GM12878 (cell line): ENCODE results near the gene ASIC3. TPM values are rescaled to one million over a fixed set of nuclear protein-coding genes. Genes with fewer than 3 reads are reported as not detected.

Experiments used
- ATF7 ChIP-seq: fragments of 450-650 bp; IDR thresholded peaks from 2 replicates; pipeline ENCODE4 v1.6.1; 2016; ENCODE audit warnings: low read depth, mild to moderate bottlenecking
- BCL3 ChIP-seq: IDR thresholded peaks from 2 replicates; pipeline ENCODE4 v1.6.1; 2011; ENCODE audit warnings: borderline replicate concordance, low read depth, mild to moderate bottlenecking, moderate library complexity, low read length; ENCODE audit not compliant: insufficient read depth, poor library complexity, severe bottlenecking
- BCLAF1 ChIP-seq: fragments of 450-650 bp; IDR thresholded peaks from 2 replicates; pipeline ENCODE4 v1.6.1; 2017; ENCODE audit warnings: antibody characterized with exemption, mild to moderate bottlenecking, moderate library complexity
- CBX3 ChIP-seq: fragments of 200-600 bp; sonication (generic); IDR thresholded peaks from 2 replicates; pipeline ENCODE4 v1.6.1; 2016; ENCODE audit warnings: low read depth, borderline replicate concordance
- CBX5 ChIP-seq: sonication (generic); IDR thresholded peaks from 2 replicates; pipeline ENCODE4 v1.6.1; 2016; ENCODE audit warnings: low read depth, moderate library complexity, mild to moderate bottlenecking, inconsistent platforms
- CHD4 ChIP-seq: fragments of 200-600 bp; sonication (generic); IDR thresholded peaks from 2 replicates; pipeline ENCODE4 v1.6.1; 2016; ENCODE audit warnings: mild to moderate bottlenecking
- EED ChIP-seq: sonication (generic); IDR thresholded peaks from 2 replicates; pipeline ENCODE4 v1.6.1; 2016; ENCODE audit warnings: antibody characterized with exemption, low read depth
- EP300 ChIP-seq, 2 experiments: fragments of 150-350 bp in 1 of 2; IDR thresholded peaks; 2 replicates each; pipeline ENCODE4 v1.6.1; 2011 to 2012; ENCODE audit warnings: low read depth in 2 of 2, low read length in 2 of 2, borderline replicate concordance in 1 of 2, improper control_type of control experiment in 1 of 2, inconsistent platforms in 1 of 2; ENCODE audit not compliant: control insufficient read depth in 1 of 2
- FOXM1 ChIP-seq: IDR thresholded peaks from 2 replicates; pipeline ENCODE4 v1.6.1; 2012; ENCODE audit warnings: low read depth, mild to moderate bottlenecking, inconsistent platforms, low read length, moderate library complexity
- HSF1 ChIP-seq: fragments of 150-350 bp; IDR thresholded peaks from 2 replicates; pipeline ENCODE4 v1.6.1; 2014; ENCODE audit warnings: mild to moderate bottlenecking, low read depth, low read length
- RB1 ChIP-seq: fragments of 450-650 bp; formaldehyde crosslinking; IDR thresholded peaks from 2 replicates; pipeline ENCODE4 v1.6.1; 2017; ENCODE audit warnings: mild to moderate bottlenecking, borderline replicate concordance
- RELB ChIP-seq: fragments of 450-650 bp; IDR thresholded peaks from 2 replicates; pipeline ENCODE4 v1.6.1; 2017; ENCODE audit warnings: low read depth, mild to moderate bottlenecking, moderate library complexity
- SKIL ChIP-seq: fragments of 450-650 bp; IDR thresholded peaks from 2 replicates; pipeline ENCODE4 v1.6.1; 2017; ENCODE audit warnings: mild to moderate bottlenecking, low read depth, inconsistent platforms; ENCODE audit not compliant: poor library complexity, severe bottlenecking
- STAT3 ChIP-seq: IDR thresholded peaks from 2 replicates; pipeline ENCODE4 v1.6.1; 2011; ENCODE audit warnings: low read depth, low read length, improper control_type of control experiment
- ZBTB33 ChIP-seq: fragments of 450-650 bp; IDR thresholded peaks from 2 replicates; pipeline ENCODE4 v1.6.1; 2017; ENCODE audit warnings: mild to moderate bottlenecking
- polyA plus RNA-seq, 11 experiments: library from polyadenylated mRNA; depleted of rRNA in 4 of 11; unstranded in 6 of 11; stranded (reverse) in 5 of 11; fragments of >200 nt; fragmentation: Nextera tagmentation in 4 of 11; fragmentation: Illumina TruSeq in 1 of 11; extraction: Ambion mirVana in 4 of 11; extraction: Trizol in 1 of 11; gene quantifications; 1 replicate in 1 of 11; 2 replicates in 10 of 11; pipeline versions ENCODE4 v1.2.1 to v1.2.3, GENCODE V29; 2011 to 2016; ENCODE audit warnings: inconsistent platforms in 2 of 11, missing spikeins in 2 of 11, low read depth in 1 of 11
- total RNA-seq, 4 experiments: library from RNA; depleted of rRNA in 3 of 4; stranded (reverse); fragments of >200 nt in 3 of 4; fragmentation: Illumina TruSeq in 1 of 4; extraction: Trizol in 1 of 4; gene quantifications; 2 replicates each; pipeline versions ENCODE4 v1.2.1 to v1.2.3, GENCODE V29; 2013 to 2021

The ASIC3 gene
- total and polyA plus RNA-seq, 10 of the 15 experiments (the other 5 are each of a cell fraction or from before 2014, with no cell fraction given), result 0.07 to 1.0 (median 0.44) TPM; not detected in 4

- no peak for TF ChIP-seq BCLAF1
- no peak for TF ChIP-seq ZBTB33
- TF ChIP-seq FOXM1, result no peak
- TF ChIP-seq CBX5, result no peak; the same call in 1 of the 2 replicates
- no peak for TF ChIP-seq BCL3
- TF ChIP-seq CBX3, result no peak
- no peak; the same call in 1 of the 2 replicates for TF ChIP-seq RB1
- TF ChIP-seq SKIL, result no peak
- TF ChIP-seq ATF7, result peak; percentile 67; the same call in 1 of the 2 replicates
- no peak for TF ChIP-seq HSF1
- TF ChIP-seq CHD4, result no peak
- TF ChIP-seq EP300 (IDR thresholded peaks at IDR 0.05; ENCODE audit: borderline replicate concordance in 1 of 2, control insufficient read depth in 1 of 2, low read depth in 2 of 2, low read length in 2 of 2), result peak in 1 of 2 experiments; percentile 8; a peak in 1 of 4 replicates
- no peak for TF ChIP-seq STAT3
- no peak for TF ChIP-seq EED
- peak; percentile 69 for TF ChIP-seq RELB
Measured at GRCh38 chr7:151057989-151058780, 9.9 kb downstream of the ASIC3 start (continued).
